Thyroid gland (tissue), 4 donors: ENCODE data around the gene TBC1D2. TPM values are rescaled to one million over a fixed set of nuclear protein-coding genes. Genes with fewer than 3 reads are reported as not detected.

Experiments used
- DNase-seq, 2 donors: peaks; one replicate each; pipeline ENCODE4 v3.0.0-alpha.2; 2019
- H3K27ac ChIP-seq, 3 donors: fragments of 200-600 bp; sonication (generic); 1 replicate in 2 of 3; 2 replicates in 1 of 3; pipeline ENCODE4 v1.5.1; 2016 to 2019; ENCODE audit warnings: mild to moderate bottlenecking in 1 of 3, moderate library complexity in 1 of 3
- H3K27me3 ChIP-seq: fragments of 200-600 bp; sonication (generic); one replicate; pipeline ENCODE4 v1.5.1; 2019
- H3K36me3 ChIP-seq, 2 donors: fragments of 200-600 bp; sonication (generic); one replicate each; pipeline ENCODE4 v1.5.1; 2016 to 2019
- H3K4me1 ChIP-seq, 2 donors: fragments of 200-600 bp; sonication (generic); one replicate each; pipeline ENCODE4 v1.5.1; 2017 to 2019
- H3K4me3 ChIP-seq, 3 donors: fragments of 200-600 bp; sonication (generic); replicated peaks in 1 of 3; 1 replicate in 2 of 3; 2 replicates in 1 of 3; pipeline ENCODE4 v1.5.1; 2016; ENCODE audit warnings: mild to moderate bottlenecking in 1 of 3
- H3K9me3 ChIP-seq: fragments of 200-600 bp; sonication (generic); one replicate; pipeline ENCODE4 v1.5.1; 2017
- CTCF ChIP-seq, 6 experiments: fragments of 200-600 bp in 3 of 6; fragments of 450-650 bp in 3 of 6; sonication (generic) in 3 of 6; IDR thresholded peaks; one replicate each; pipeline ENCODE4 v1.5.1; 2016 to 2019; ENCODE audit warnings: antibody characterized with exemption in 6 of 6, mild to moderate bottlenecking in 2 of 6, inconsistent platforms in 1 of 6, moderate library complexity in 1 of 6
- POLR2A ChIP-seq, 2 donors: fragments of 450-650 bp; IDR thresholded peaks; one replicate each; pipeline ENCODE4 v1.6.1; 2017; ENCODE audit warnings: antibody characterized with exemption in 2 of 2, mild to moderate bottlenecking in 2 of 2, moderate library complexity in 1 of 2
- WGBS, 2 donors: methylation state at CpG; one replicate each; pipeline ENCODE4 v1.1.5; 2017; 5-methylcytosine and 5-hydroxymethylcytosine counted together
- intact Hi-C: fragments of 100-400 bp; cut with DNase I; formaldehyde crosslinking; loops from one replicate; pipeline ENCODE4 v1.15.1; 2023
- total RNA-seq, 4 donors: library from RNA; depleted of rRNA; stranded (reverse); fragments of >200 nt; gene quantifications; one replicate each; pipeline ENCODE4 v1.2.3, GENCODE V29; 2016

Gene TBC1D2
- total RNA-seq, 4 donors from 2014 or later = 12.9 to 20.9 (median 18.3) TPM

- no peaks in the 10 kb centered on the region for H3K9me3 ChIP-seq
- 93 to 98% methylated on average over 6 of the region's 6 CpGs for WGBS, 2 donors
- TF ChIP-seq POLR2A (IDR thresholded peaks at IDR 0.05) (no peak), CTCF (IDR thresholded peaks at IDR 0.05) (no peak)
- H3K27me3 ChIP-seq = no peaks in the 10 kb centered on the region
- no peak for DNase-seq
- intact Hi-C loops = no loop called here
- no peak overlapping the region for H3K27ac ChIP-seq
- H3K4me3 ChIP-seq = no peak overlapping the region
- no peaks in the 10 kb centered on the region for H3K36me3 ChIP-seq
- no peaks in the 10 kb centered on the region for H3K4me1 ChIP-seq
These were observed 74.5 kb downstream of the TBC1D2 start for GRCh38 chr9:98180996-98181395.

- Histone ChIP-seq H3K4me1 (no peaks in the 10 kb centered on the region), H3K4me3 (no peak overlapping the region), H3K36me3 (no peaks in the 10 kb centered on the region), H3K27ac (no peak overlapping the region), H3K9me3 (no peaks in the 10 kb centered on the region), H3K27me3 (no peaks in the 10 kb centered on the region)
- intact Hi-C loops = no loop called here
- DNase-seq = no peak
- WGBS, 2 donors = 77 to 86% methylated on average over 15 to 16 of the region's 16 CpGs
- no peak for TF ChIP-seq CTCF (IDR thresholded peaks at IDR 0.05)
These were observed 76.3 kb downstream of the TBC1D2 start for GRCh38 chr9:98178874-98179850.

- Histone ChIP-seq H3K4me1 (no peaks in the 10 kb centered on the region), H3K4me3 (no peak overlapping the region), H3K36me3 (no peaks in the 10 kb centered on the region), H3K9me3 (no peaks in the 10 kb centered on the region), H3K27ac (no peak overlapping the region), H3K27me3 (no peaks in the 10 kb centered on the region)
- WGBS, 2 donors = 74 to 83% methylated on average over 9 of the region's 9 CpGs
- intact Hi-C loops = no loop called here
- no peak for DNase-seq
- no peak for TF ChIP-seq POLR2A (IDR thresholded peaks at IDR 0.05)
- no peak for TF ChIP-seq CTCF (IDR thresholded peaks at IDR 0.05)
These were observed 78.8 kb downstream of the TBC1D2 start for GRCh38 chr9:98176391-98177259.

- Histone ChIP-seq H3K4me1 (no peaks in the 10 kb centered on the region), H3K36me3 (no peaks in the 10 kb centered on the region), H3K9me3 (no peaks in the 10 kb centered on the region), H3K27me3 (no peaks in the 10 kb centered on the region), H3K27ac (no peak overlapping the region), H3K4me3 (no peak overlapping the region)
- WGBS, 2 donors = 92 to 93% methylated on average over 3 of the region's 3 CpGs
- no peak for TF ChIP-seq POLR2A (IDR thresholded peaks at IDR 0.05)
- TF ChIP-seq CTCF (IDR thresholded peaks at IDR 0.05) = no peak
- intact Hi-C loops = no loop called here
- DNase-seq = no peak
These were observed 79.7 kb downstream of the TBC1D2 start for GRCh38 chr9:98175762-98176161.
